Measurements from ENCODE around the gene LINGO4.
A peak's percentile ranks its signal among the peaks of the same experiment; 100 is the strongest.

LINGO4 gene

DNA sequence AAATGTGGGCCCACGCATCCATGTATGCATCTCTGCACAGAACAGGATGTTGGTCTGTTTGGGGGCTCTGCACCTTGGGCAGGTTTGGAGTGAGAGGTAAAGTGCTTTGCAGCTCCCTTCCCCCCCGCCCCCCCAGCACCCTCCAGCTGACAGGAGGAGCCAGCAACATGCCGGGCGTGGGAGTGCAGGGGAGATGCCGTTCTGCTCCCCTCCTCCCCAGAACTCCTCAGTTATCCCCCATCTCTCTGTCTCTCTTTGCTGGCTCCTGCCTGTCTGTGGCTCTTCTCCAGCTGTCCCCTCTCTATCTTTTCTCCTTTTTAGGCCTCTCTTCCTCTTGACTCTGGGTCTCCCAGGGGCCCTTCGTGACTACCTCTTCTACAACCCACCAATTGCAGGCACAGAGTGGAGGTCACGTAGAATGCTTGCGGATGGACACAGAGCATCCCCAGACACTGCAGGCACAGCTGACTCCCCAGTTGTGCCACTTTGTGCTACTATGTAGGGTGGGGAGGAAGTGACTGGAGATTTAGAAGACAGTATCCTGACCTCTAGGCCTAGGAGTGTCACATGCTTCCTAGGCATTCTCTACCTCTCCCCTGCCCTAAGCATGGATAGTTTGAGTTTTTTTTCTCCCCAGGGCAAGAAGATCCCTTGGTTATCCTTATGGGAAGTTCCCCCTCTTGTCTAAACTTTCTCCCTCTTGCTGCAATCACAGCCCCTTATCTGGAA, 28.1 kb upstream of the LINGO4 start:
- no peak for DNase-seq

DNA sequence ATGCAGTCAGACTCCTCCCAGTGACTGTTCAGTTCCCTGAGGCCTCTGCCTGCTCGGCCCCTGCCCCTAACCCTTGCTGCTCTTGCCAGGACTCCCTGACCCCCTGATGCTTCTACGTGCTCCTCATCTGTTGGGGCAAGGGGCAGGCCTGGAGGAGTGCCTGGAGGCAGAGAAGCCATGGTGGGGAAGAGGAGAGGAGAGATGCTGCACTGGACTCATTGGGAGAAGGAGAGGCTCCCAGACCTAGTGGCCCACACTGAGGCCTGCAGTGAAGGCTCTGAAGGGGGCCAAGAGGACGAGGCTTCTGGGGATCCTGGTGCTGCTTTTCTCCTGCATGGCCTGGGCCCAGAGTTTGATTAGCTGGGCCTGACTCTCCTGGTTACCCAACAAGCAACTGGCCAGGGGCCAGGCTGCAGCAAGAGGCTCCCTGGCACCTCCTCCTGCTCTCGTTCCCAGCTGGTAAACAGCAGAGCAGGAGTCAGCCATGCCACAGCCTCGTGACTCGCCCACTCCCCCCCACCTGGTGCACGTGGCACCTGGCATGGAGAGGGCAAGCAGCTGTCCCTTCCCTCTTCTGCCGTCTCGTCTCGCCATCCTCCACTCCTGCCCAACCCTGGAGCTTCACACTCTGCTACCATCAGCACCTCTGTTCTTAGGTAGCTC, 27.2 kb upstream of the LINGO4 start:
- no peak for DNase-seq

DNA sequence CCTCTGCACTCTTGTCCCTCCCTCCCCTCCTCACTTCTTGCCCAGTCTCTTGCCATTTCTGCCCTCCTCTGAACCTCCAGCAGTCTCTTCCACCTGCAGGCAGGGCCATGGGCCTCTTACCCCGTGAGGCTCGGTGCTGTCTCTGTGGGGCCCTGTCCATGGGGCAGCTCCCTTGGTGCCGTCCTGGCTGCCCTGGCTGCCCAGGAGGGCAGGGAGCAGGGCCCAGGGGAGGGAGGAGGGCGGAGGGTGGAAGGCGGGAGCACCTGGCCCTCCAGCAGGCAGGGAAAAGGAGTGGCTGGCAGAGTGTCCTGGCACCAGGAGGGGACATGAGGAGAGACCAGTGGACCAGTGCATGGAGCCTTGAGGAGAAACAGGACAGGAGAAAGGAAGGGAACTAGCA, 26.4 kb upstream of the LINGO4 start, which contains the start of gene RORC:
TSS of gene RORC (minus strand) at position 198 of the 400 bp plus-strand sequence. CDS start at position 160, 38 bp downstream.
- DNase-seq, result no peak

DNA sequence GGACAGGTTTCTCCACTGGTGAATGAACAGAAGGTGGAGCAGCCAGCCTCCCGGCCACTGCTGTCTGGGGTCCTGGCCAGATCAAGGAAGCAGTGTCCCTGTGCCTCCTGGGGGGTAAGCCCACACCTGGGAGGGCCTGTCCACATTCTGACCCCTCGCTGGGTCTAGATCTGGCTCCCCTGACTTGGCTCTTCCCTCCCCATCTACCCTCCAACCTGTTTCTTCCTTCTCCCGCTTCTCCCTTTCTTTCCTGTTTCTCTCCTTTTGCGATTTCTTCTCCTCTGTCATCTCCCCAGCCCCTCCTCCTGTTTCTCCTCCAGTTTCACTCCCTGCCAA, 26.0 kb upstream of the LINGO4 start:
- DNase-seq, result no peak

DNA sequence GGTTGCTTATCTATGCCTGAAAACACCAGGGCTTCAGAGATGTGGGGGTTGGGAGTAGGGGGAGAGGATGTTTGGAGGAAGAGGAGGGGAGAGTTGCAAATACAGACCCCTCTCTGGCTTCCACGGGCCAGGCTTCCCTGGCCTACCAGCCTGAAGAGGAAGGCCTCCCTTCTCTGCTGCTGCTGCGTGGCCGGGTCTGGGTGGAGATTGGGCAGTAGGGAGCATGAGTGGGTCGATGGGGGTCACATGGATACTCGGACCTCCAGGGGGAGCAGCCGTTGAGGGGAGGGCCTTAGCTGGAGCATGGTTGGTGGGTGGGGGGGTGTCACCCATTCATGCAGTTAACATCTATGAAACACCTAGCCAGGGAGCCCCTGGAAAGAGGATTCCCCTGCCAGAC, 24.8 kb upstream of the LINGO4 start:
- no peak for DNase-seq

DNA sequence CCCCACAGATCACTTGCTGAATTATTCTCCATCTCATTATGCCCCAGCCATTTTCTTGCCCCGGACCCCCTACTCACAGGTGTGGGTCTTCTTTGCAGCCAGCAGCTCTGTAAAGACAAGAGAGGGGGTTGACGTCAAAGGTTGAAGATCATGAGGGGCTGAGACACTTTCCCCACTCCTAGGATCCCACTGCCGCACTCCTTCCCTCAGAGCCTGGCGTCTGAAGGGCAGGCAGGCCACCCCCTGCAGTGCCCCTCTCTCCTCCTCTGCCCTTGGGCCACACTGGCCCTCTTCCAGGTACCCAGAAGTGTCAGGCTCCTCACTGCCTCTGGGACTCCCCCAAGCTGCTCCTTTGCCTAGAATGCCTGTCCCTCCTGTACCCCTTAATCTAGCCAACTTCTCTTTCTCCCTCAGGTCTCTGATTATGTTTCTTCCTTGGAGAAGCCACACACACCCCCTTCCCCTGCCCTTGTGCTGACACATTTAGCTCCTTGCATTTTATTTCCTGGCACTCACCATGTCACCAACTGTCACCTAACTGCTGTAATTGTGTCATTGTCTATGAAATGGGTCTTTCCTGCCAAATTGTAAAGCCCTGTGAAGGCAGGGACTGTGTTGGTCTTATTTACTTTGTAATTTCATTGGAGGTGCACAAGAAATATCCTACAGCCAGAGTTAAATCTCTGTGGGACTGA, 24.3 kb upstream of the LINGO4 start:
- DNase-seq, result peak in 1 of 5 experiments; percentile 66

DNA sequence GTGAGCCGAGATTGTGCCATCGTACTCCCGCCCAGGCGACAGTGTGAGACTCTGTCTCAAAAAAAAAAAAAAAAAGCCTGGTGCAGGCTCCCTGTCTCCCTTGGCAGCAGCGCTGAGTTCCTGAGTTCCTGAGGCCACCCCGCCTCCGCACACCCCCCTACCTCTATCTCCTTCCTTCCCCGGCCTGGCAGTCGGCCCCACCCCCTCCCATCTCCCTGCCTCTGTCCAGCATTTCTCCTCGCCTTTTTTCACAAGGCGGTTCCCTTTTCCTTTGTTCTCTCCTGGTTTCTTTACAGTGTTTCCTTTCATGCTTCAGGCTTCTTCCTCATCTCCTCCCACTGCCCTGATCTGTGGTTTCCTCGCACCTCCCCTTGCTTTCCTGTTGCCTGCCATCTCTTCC, 23.7 kb upstream of the LINGO4 start:
- DNase-seq, result no peak

DNA sequence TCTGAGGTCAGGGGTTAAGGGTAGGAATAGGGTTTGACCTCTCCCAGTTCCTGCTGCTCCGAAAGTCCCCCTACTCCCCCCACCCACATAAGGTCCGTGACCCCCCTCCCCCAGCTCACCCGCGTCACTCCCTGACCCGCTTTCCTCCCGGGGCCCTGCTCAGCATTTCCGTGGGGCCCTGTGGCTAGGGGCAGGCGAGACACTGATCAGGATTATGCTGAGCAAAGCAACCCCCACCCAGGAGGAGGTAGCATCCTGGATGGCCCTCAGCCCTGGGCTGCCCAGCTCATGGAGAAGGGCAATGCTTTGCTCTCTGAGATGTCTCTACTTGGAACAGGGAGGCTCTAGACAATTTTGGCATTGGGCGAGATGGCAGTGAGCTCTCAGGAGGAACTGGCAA, 22.6 kb upstream of the LINGO4 start:
- peak in 1 of 5 experiments; percentile 58 for DNase-seq

DNA sequence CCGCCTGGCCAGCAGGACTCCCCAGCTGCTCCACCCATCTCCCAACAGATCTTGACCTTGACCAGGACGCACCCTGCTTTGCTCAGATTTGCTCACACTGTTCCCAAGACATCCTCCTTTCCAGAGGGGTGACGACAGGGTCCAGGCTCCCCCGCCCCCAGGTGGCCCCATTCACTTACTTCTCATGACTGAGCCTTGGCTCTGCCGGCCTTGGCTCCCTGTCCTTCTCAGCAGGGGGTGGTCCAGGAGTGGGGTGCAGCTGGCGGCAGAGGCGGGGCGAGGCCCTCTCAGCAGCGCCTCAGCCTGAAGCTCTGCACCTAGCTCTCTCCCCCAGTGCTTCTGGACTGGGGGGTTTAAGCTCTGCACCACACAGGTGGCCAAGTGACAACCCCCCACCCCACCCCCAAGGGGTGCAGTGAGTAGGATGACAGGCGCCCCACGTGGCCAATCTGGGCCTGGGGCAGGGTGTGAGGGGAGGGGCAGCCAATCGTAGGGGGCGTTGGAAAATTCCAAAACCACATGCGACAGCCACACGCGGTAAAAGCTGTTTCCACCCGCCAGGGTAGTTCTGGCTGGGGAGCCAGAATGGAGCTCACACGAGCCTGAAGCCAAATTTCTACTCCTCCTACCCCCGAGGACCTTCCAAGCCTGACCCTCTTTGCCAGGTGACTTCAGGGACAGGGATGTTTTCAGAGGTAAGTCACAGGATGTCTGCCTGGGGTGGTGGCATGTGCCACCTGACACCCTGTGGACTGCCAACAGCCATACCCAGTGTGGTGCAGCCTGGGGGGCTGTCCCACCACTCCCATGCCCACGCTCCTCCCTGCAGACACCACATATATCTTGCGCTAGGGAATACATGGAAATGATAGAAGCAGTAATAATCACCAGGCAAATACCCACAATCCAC, 20.8 kb upstream of the LINGO4 start:
- DNase-seq, result peak in 1 of 5 experiments; percentile 61

DNA sequence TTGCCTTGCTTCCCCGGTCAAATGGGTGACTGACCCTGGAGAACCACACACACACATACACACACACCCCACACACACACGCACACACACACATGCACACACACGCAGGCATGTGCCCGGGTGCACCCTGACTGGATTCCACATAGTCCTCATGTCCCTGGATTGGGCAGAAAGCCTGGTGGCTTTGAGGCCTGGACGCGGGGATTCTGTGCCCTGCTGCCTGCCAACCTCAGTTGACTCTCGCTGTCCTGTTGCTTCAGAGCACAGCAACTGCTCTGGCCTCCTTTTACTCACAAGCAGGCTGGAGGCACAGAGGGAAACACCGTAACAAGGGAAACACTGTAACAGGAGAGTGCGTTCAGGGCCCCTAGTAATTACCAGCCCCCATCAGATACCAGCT, 20.0 kb upstream of the LINGO4 start:
- DNase-seq, result no peak

DNA sequence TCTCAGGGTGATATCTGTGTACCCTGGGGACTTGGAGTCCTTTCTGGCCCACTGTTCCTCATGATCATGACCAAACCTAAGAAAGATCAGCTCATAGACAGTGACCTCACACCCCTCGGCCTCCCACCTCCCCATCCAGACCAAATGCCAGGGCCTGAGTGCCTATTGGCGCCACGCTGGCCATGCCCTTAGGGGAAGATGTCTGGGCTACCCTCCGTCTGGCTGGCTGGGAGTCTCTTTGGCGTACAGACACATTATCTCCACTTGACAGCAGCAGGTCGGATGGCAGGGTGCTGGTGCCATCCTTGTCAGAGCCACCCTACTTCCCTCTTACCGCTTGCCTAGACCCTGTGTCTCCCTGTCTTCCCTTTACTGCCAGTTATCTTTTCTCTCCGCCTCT, 18.0 kb upstream of the LINGO4 start:
- no peak for DNase-seq

DNA sequence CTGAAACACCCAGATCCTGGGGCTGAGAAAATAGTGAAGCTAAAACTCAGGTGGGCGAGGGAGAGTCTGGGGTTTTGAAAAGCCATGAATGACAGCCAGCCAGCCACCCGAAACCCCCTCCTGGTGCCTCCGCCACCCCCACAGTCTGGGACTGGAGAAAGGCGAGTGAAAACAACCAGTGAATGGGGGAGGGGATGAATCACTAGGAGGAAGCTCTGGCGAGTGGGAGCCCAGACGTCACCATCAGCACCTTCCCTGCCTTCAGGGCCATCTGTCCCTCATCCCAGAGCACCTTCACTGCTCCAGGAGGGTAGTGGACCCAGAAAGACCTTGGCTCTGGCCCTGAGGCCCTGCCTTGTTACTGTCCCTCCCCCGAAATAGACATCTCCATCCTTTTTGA, 17.2 kb upstream of the LINGO4 start:
- peak in 1 of 5 experiments; percentile 45 for DNase-seq

DNA sequence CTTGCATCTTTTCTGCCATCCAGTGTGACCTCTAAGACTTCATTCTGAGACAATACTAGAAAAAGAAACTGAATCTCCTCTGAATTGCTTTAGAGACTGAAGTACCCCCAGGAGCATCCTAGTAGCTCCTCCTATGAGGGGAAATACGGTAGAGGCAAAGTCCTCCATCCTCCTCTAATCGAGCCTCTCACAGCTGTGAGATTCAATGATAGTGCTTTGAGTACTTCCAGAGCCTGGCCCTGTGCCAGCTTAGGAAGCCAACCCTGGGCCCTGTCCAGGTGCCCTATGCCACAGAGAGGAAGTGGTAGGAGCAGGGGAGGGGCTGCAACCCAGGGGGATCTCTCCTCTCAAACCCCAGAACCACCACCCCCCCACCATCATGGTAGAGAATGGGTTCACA, 15.7 kb upstream of the LINGO4 start:
- peak in 2 of 5 experiments; percentile 39 to 53 for DNase-seq

DNA sequence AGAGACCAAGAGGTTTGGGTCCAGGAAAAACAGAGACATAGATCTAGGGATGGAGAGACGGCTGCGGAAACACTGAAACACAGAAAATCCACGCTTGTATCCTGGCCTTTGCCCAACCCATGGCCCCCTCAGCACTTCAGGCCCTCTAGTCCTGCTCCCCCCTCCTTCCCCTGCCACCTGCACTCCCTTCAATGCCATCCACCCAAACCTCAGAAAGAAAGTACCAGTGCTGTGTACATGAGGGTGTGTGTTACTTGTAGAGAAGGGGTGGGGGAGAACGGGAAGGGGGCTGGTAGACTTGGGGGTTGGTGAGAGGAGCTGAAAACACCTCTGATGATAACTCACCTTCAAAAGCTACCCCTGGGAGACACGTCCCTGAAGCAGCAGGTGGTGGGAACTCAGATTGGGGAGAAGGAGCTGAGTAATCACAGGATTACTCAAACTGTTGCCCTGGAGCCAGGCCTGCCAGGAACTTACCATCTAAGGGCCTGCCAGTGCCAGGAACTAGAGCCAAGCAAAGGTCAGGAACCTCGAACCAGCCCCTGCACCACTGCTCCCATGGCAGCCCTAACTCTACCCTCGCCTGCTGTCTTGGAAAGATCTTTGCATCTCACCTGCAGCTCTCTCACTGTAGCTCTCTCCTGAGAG, 14.9 kb upstream of the LINGO4 start:
- no peak for DNase-seq

DNA sequence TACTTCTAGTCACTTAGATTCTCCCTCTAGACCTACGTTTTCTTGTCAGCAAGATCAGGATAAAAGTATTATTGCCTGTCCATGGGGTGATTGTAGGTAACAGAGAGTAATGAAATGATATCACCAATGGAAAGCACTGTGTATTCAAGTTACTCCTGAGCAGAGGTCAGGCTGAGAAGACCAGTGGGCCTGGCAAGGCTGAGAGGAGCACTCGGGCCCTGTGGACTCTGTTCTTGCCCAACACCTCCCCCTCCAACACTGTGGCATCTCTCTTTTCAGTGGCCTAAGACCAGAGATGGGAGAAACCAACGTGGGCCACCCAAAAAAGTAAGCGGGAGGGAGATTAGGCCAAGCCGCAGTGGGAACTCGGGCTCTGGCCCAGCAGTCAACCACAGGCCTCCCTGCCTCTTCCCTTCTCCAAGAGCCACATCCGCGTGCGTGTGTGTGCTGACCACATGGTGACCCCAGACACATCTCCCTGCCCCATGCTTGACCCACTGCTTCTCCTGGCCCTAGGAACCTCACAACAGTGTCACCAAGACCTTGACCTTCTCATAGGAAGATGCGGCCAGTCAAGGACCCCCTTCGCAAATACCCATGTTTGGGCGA, 14.1 kb upstream of the LINGO4 start:
- no peak for DNase-seq

DNA sequence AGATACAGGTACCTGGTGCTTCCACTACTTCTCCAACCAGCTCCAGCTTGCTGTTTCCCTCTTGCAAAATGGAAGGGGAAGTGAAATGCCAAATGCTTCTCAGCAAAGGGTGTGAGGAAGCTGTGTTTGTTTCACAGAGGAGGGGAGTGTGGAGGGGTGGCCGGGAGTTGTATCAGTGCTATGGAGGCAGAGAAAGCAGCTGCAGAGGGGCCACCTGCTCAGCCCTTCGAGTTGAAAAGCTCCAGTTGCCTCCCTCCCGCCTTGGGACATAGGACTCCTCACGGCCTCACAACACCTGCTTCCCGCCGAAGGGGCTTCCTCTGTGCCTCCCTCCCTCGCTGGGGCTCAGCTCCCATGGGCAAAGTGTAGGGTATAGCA, 12.1 kb upstream of the LINGO4 start:
- no peak for DNase-seq

DNA sequence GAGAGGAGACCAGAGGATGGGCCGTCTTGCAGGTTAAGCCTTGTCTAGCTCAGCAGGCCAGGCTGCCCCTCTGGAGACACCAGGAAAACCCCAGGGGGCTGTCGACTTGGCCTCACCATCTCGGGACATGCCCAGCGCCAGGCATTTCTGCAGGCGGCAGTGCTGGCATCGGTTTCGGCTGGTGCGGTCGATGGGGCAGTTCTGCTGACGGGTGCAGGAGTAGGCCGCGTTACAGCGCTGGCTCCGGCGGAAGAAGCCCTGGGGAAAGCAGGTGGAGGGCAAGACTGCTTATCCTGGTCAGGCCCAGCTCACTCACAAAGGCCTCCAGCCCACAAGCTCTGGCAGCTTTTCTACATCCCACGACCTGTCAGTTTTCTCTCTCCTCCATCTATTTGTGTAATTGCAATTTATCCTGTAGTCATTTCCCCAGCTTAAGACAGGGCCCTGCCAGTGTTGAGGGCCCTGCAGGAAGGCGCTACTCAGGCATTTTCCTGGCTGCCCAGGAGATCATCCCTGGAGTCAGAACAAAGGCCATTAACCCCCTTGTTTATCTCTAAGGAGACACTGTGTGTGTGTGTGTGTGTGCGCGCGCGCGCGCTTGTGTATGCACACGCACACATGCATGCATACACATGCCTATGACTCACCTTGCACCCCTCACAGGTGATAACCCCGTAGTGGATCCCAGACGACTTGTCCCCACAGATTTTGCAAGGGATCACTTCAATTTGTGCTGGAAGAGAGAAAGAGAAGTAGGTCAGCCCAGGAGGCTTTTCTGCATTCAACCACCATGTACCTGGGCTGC, 11.5 kb upstream of the LINGO4 start:
- no peak for DNase-seq

DNA sequence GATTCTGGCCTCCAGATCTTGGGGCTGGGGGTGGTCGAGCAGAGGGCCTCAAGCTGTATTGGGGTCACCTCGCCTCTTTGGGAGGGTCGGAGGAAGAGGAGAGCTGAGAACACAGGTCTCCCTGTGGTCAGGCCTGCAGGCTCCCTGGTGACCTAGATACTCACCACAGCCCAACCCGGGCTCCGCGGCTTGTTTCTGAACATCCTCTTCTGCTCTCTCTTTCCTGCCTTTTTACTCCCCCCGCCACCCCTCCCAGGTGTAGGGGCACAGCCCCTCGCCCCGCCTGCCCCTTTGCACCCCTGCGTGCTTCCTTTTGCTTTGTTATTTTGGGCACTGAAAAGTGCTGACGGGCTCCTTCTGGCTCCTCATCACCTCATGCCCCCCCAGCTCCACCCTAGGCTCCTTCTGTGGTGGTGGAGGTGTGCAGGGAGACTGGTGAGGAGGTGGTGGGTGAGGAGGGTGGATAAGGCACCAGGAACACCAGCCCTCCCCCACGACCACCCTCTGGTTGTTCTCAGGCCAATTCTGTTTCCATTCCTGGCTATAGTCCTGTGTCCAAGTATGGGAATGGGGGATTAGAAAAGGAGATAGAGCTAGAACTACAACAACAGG, 10.6 kb upstream of the LINGO4 start:
- peak in 2 of 5 experiments; percentile 61 to 85 for DNase-seq

DNA sequence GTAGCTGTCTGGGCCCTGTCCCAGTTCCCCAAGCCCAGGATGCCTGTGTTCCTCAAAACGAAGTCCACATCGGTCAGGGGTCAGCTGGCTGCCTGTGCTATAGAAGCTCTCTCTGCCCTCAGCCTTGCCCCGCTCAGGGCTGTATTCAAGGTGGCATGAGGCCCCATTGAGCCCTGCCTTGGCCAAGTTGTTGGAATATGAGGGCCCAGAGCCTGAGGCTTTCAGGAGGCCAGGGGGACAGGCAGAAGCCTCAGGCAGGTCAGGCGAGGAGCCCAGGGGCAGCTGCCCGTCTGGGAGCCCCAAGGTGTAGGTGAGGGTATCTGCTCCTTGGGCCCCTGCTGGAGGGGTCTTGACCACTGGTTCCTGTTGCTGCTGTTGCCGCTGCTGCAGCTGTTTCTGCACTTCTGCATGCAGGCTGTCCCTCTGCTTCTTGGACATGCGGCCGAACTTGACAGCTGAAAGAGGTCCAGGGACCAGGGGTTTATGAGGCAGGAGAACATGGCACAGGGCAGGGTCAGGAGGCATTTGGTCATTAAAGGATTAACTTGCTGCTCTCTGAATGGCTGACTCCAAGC, 9.8 kb upstream of the LINGO4 start:
- no peak for DNase-seq

DNA sequence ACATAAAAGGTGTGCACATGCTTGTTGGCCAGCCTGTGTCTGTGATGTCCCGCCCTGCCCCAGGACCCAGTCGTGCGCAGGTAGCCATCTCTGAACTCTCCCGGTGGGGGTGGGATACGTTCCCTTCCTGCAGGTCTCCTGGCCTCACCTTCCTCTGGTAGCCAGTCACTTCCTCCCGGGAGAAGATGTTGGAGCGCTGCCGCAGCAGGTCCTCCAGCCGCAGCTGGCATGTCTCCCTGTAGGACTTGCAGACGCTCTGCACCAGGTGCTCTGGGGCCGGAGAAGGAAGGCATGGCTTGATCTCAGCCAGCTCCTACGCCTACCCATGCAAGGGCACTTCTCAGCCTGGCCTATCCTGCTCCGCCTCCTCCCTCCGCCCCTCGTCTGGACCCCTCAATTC, 9.2 kb upstream of the LINGO4 start:
- DNase-seq, result no peak
